PFSK-1 (cell line): ENCODE data around the gene FCRLA.

Source experiments
- FOXP2 ChIP-seq: optimal IDR thresholded peaks from 2 replicates; pipeline ENCODE3; 2011; ENCODE audit warnings: borderline replicate concordance, control low read depth, inconsistent platforms; ENCODE audit not compliant: insufficient read depth; ENCODE audit errors: extremely low read length, extremely low read depth
- POLR2AphosphoS5 ChIP-seq: IDR thresholded peaks from 2 replicates; pipeline ENCODE4 v1.6.1; 2012; ENCODE audit warnings: low read depth, mild to moderate bottlenecking, control low read depth, low read length, moderate library complexity
- SIN3A ChIP-seq: IDR thresholded peaks from 2 replicates; pipeline ENCODE4 v1.6.1; 2012; ENCODE audit warnings: mild to moderate bottlenecking, low read length, moderate library complexity, borderline replicate concordance; ENCODE audit not compliant: insufficient read depth
- TAF1 ChIP-seq: IDR thresholded peaks from 2 replicates; pipeline ENCODE4 v1.6.1; 2012; ENCODE audit warnings: low read length, control low read depth, borderline replicate concordance; ENCODE audit not compliant: insufficient read depth
- TF ChIP-seq, protein P1 (sequence below), 2 experiments: IDR thresholded peaks; 2 replicates each; pipeline versions ENCODE4 v1.6.1 to v1.8.0; 2011 to 2012; ENCODE audit warnings: low read depth in 2 of 2, low read length in 2 of 2, control low read depth in 1 of 2, inconsistent platforms in 1 of 2, mild to moderate bottlenecking in 1 of 2, moderate library complexity in 1 of 2; ENCODE audit not compliant: insufficient read depth in 1 of 2

DNA sequence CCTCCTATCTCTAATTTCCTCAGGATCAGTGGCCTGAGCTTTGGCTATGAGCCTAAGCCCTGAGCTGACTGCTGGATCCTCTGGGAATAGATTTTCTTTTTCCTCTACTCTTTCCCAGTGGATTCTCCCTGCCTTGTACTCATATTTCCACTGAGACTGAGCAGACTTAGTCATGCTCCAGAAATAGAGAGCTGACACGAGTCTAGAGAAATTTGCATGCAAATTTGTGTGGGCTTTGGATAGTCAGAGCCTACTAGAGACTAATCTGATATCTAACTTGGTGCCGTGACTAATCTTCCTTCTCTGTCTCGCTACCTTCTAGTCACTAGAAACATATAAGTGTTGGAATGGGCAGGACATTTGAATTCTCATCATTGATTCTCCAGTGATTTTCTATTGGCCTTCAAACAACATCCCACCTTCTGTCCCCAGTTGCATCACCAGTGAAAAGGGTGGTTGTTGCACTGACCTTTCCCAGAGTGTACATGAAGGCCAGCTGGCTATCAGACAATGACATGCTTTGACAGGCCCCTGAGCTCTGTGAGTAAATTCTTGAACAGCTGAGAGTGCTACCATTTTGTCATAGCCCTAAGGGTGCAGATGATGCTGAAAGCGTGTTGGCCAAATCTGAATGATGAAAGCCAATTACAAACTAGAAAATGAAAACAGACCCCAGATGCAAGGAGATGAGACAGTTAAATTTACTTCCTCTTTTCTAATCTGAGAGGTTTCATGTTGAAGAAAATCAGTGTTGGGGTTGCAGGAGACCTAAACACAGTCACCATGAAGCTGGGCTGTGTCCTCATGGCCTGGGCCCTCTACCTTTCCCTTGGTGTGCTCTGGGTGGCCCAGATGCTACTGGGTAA lies at the start of gene FCRLA:
- TF ChIP-seq SIN3A (no peak), TAF1 (no peak), POLR2AphosphoS5 (no peak), FOXP2 (no peak)
- TF ChIP-seq, protein P1, sequence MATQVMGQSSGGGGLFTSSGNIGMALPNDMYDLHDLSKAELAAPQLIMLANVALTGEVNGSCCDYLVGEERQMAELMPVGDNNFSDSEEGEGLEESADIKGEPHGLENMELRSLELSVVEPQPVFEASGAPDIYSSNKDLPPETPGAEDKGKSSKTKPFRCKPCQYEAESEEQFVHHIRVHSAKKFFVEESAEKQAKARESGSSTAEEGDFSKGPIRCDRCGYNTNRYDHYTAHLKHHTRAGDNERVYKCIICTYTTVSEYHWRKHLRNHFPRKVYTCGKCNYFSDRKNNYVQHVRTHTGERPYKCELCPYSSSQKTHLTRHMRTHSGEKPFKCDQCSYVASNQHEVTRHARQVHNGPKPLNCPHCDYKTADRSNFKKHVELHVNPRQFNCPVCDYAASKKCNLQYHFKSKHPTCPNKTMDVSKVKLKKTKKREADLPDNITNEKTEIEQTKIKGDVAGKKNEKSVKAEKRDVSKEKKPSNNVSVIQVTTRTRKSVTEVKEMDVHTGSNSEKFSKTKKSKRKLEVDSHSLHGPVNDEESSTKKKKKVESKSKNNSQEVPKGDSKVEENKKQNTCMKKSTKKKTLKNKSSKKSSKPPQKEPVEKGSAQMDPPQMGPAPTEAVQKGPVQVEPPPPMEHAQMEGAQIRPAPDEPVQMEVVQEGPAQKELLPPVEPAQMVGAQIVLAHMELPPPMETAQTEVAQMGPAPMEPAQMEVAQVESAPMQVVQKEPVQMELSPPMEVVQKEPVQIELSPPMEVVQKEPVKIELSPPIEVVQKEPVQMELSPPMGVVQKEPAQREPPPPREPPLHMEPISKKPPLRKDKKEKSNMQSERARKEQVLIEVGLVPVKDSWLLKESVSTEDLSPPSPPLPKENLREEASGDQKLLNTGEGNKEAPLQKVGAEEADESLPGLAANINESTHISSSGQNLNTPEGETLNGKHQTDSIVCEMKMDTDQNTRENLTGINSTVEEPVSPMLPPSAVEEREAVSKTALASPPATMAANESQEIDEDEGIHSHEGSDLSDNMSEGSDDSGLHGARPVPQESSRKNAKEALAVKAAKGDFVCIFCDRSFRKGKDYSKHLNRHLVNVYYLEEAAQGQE (IDR thresholded peaks at IDR 0.05; ENCODE audit: insufficient read depth in 1 of 2, low read depth in 2 of 2, low read length in 2 of 2), result no peak
